GM23248 (cell line): ENCODE data around the gene ZNF33B. TPM values are rescaled to one million over a fixed set of nuclear protein-coding genes. Genes with fewer than 3 reads are reported as not detected.

ENCODE experiments used
- DNase-seq: peaks from one replicate; pipeline ENCODE4 v3.0.0-alpha.2; 2015
- H2AFZ ChIP-seq: fragments of 200-600 bp; sonication (generic); 2 replicates; pipeline ENCODE4 v1.6.1; 2016; ENCODE audit warnings: antibody characterized with exemption
- H3F3A ChIP-seq: fragments of 200-600 bp; sonication (generic); 2 replicates; pipeline ENCODE4 v1.6.1; 2016; ENCODE audit warnings: mild to moderate bottlenecking, antibody characterized with exemption, mixed run types; ENCODE audit not compliant: insufficient read depth
- H3K27ac ChIP-seq: fragments of 200-600 bp; sonication (generic); 2 replicates; pipeline ENCODE4 v1.5.1; 2016; ENCODE audit warnings: mild to moderate bottlenecking
- H3K27me3 ChIP-seq: fragments of 200-600 bp; sonication (generic); replicated peaks from 2 replicates; pipeline ENCODE4 v1.6.1; 2016; ENCODE audit warnings: mild to moderate bottlenecking; ENCODE audit not compliant: insufficient read depth
- H3K36me3 ChIP-seq: fragments of 200-600 bp; sonication (generic); 2 replicates; pipeline ENCODE4 v1.6.1; 2016; ENCODE audit warnings: low read depth, mild to moderate bottlenecking
- H3K4me1 ChIP-seq: fragments of 200-600 bp; sonication (generic); 2 replicates; pipeline ENCODE4 v1.6.1; 2016; ENCODE audit warnings: mild to moderate bottlenecking; ENCODE audit not compliant: insufficient read depth
- H3K4me2 ChIP-seq: fragments of 200-600 bp; sonication (generic); one replicate; pipeline ENCODE4 v1.6.1; 2016; ENCODE audit warnings: mild to moderate bottlenecking; ENCODE audit not compliant: unreplicated experiment
- H3K4me3 ChIP-seq: fragments of 200-600 bp; sonication (generic); 2 replicates; pipeline ENCODE4 v1.5.1; 2016; ENCODE audit warnings: mild to moderate bottlenecking
- H3K79me2 ChIP-seq: fragments of 200-600 bp; sonication (generic); 2 replicates; pipeline ENCODE4 v1.6.1; 2016; ENCODE audit warnings: mild to moderate bottlenecking; ENCODE audit not compliant: insufficient read depth
- H3K9ac ChIP-seq: fragments of 200-600 bp; sonication (generic); 2 replicates; pipeline ENCODE4 v1.6.1; 2016; ENCODE audit warnings: mild to moderate bottlenecking
- H3K9me2 ChIP-seq: fragments of 200-600 bp; sonication (generic); 2 replicates; pipeline ENCODE4 v1.6.1; 2016; ENCODE audit warnings: mixed run types, mild to moderate bottlenecking, moderate library complexity; ENCODE audit not compliant: insufficient read depth
- H3K9me3 ChIP-seq: fragments of 200-600 bp; sonication (generic); one replicate; pipeline ENCODE4 v1.6.1; 2017; ENCODE audit warnings: low read depth
- H4K20me1 ChIP-seq: fragments of 200-600 bp; sonication (generic); 2 replicates; pipeline ENCODE4 v1.6.0; 2016; ENCODE audit not compliant: insufficient read depth
- EZH2 ChIP-seq: fragments of 200-600 bp; sonication (generic); IDR thresholded peaks from 2 replicates; pipeline ENCODE4 v1.6.1; 2018; ENCODE audit warnings: antibody characterized with exemption, mild to moderate bottlenecking; ENCODE audit not compliant: insufficient read depth, poor library complexity, severe bottlenecking
- EZH2phosphoT487 ChIP-seq: fragments of 200-600 bp; sonication (generic); IDR thresholded peaks from 2 replicates; pipeline ENCODE4 v1.6.1; 2018; ENCODE audit warnings: antibody characterized with exemption, moderate library complexity, mild to moderate bottlenecking, low read depth; ENCODE audit not compliant: insufficient read depth
- WGBS, 2 experiments: methylation state at CpG; one replicate each; pipeline ENCODE4 v1.1.6; 2015 to 2017; ENCODE audit warnings: low lambda C conversion rate in 2 of 2, low coverage in 1 of 2; ENCODE audit errors: missing lambda C conversion rate in 2 of 2; 5-methylcytosine and 5-hydroxymethylcytosine counted together
- in situ Hi-C: fragments of 300-500 bp; cut with MboI; formaldehyde crosslinking; loops from 2 replicates; pipeline ENCODE4 v1.15.0; 2020
- polyA plus RNA-seq: library from polyadenylated mRNA; unstranded; fragments of >200 nt; fragmentation: Nextera tagmentation; extraction: Ambion mirVana; gene quantifications from 2 replicates; pipeline ENCODE4 v1.2.1, GENCODE V29; 2016
- total RNA-seq: library from RNA; depleted of rRNA; stranded (reverse); fragments of >200 nt; shearing (Covaris generic); gene quantifications from 2 replicates; pipeline ENCODE4 v1.2.3, GENCODE V29; 2014

The ZNF33B gene
- total and polyA plus RNA-seq, 2 experiments from 2014 or later, result 1.9 to 2.5 TPM

DNA sequence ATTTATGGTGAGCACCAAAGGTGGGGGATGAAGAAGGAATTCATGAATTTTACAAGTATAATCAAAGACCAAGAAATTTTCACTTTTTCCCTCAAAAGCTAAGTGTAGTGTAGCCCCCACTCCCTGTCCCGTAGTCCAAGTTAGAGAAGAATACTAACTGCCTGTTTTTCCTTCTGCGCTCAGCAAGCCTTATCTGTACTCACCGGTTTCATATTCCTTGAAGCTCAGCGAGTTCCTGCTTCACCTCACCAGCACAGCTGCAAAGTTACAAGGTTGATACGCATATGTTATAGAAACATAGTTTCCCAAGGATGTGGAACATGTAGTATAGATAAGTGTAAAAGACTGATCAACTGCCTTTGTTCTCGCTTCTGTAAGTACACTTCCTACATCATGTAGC is 16.0 kb upstream of the ZNF33B start:
- H3K27ac ChIP-seq, result no peak overlapping the region

GRCh38 chr10:42652858-42653257 is 14.5 kb upstream of the ZNF33B start:
- in situ Hi-C loops, result no loop called here
- WGBS, 2 experiments, result 10 to 13% methylated on average over 2 of the region's 2 CpGs
- no peaks in the 10 kb centered on the region for H3F3A ChIP-seq
- no peaks in the 10 kb centered on the region for H4K20me1 ChIP-seq
- no peaks in the 10 kb centered on the region for H3K9me3 ChIP-seq
- no peak overlapping the region for H2AFZ ChIP-seq
- no peaks in the 10 kb centered on the region for H3K79me2 ChIP-seq
- H3K4me3 ChIP-seq, result no peak overlapping the region
- H3K27ac ChIP-seq, result no peak overlapping the region
- no peak overlapping the region for H3K9ac ChIP-seq
- TF ChIP-seq EZH2 (no peak), EZH2phosphoT487 (no peak)
- no peaks in the 10 kb centered on the region for H3K27me3 ChIP-seq
- H3K9me2 ChIP-seq, result no peaks in the 10 kb centered on the region
- no peak overlapping the region for H3K4me2 ChIP-seq
- no peaks in the 10 kb centered on the region for H3K36me3 ChIP-seq
- DNase-seq, result no peak
- no peaks in the 10 kb centered on the region for H3K4me1 ChIP-seq

More for the DNA sequence above, 16.0 kb upstream of the ZNF33B start:
- H3K9me3 ChIP-seq, result no peaks in the 10 kb centered on the region
- in situ Hi-C loops, result no loop called here
- WGBS, 2 experiments, result 58 to 63% methylated on average over 6 of the region's 6 CpGs
- DNase-seq, result no peak
- H3F3A ChIP-seq, result no peaks in the 10 kb centered on the region
- no peak overlapping the region for H3K4me3 ChIP-seq
- H4K20me1 ChIP-seq, result no peaks in the 10 kb centered on the region
- no peak overlapping the region for H3K4me2 ChIP-seq
- H3K9me2 ChIP-seq, result no peaks in the 10 kb centered on the region
- H3K36me3 ChIP-seq, result no peaks in the 10 kb centered on the region
- TF ChIP-seq EZH2phosphoT487 (no peak), EZH2 (no peak)
- no peaks in the 10 kb centered on the region for H3K79me2 ChIP-seq
- H3K27me3 ChIP-seq, result no peaks in the 10 kb centered on the region
- H3K9ac ChIP-seq, result no peak overlapping the region
- no peaks in the 10 kb centered on the region for H3K4me1 ChIP-seq
- H2AFZ ChIP-seq, result no peak overlapping the region; the same call in 1 of the 2 replicates

DNA sequence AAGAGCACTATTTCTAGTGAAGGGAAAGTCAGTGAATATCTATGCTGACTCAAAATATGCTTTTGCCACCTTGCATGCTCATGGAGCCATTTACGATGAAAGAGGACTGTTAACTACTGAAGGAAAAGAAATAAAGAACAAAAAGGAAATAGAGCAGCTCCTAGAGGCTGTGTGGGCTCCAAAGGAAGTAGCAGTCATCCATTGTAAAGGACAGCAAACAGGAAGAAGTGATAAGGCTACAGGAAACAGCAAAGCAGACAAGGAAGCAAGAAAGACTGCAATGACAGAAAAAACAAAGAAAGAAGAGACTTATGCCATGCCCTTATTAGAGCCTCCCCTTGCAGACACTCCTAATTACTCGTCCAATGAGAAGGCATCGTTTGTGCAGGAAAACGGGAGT is 12.0 kb upstream of the ZNF33B start:
- no peaks in the 10 kb centered on the region for H4K20me1 ChIP-seq
- no peaks in the 10 kb centered on the region for H3K9me2 ChIP-seq
- no peaks in the 10 kb centered on the region for H3K36me3 ChIP-seq
- no peak overlapping the region for H3K4me3 ChIP-seq
- no peaks in the 10 kb centered on the region for H3K27me3 ChIP-seq
- no peaks in the 10 kb centered on the region for H3K79me2 ChIP-seq
- H3K27ac ChIP-seq, result no peak overlapping the region
- in situ Hi-C loops, result no loop called here
- DNase-seq, result no peak
- TF ChIP-seq EZH2 (no peak), EZH2phosphoT487 (no peak)
- no peaks in the 10 kb centered on the region for H3K9me3 ChIP-seq
- H3K4me1 ChIP-seq, result no peaks in the 10 kb centered on the region
- H3F3A ChIP-seq, result no peaks in the 10 kb centered on the region
- no peak overlapping the region for H3K4me2 ChIP-seq
- no peak overlapping the region for H2AFZ ChIP-seq
- H3K9ac ChIP-seq, result no peak overlapping the region
- WGBS, 2 experiments, result 41 to 50% methylated on average over 4 of the region's 4 CpGs

- Histone ChIP-seq H3K79me2 (no peaks in the 10 kb centered on the region), H3K9me3 (no peaks in the 10 kb centered on the region), H3K36me3 (no peaks in the 10 kb centered on the region), H3K9me2 (no peaks in the 10 kb centered on the region), H2AFZ (no peak overlapping the region), H3K4me2 (no peak overlapping the region), H4K20me1 (no peaks in the 10 kb centered on the region), H3K4me3 (no peak overlapping the region), H3K4me1 (no peaks in the 10 kb centered on the region), H3K27ac (no peak overlapping the region), H3K9ac (no peak overlapping the region), H3F3A (no peaks in the 10 kb centered on the region), H3K27me3 (no peaks in the 10 kb centered on the region)
- TF ChIP-seq EZH2 (no peak), EZH2phosphoT487 (no peak)
- in situ Hi-C loops, result no loop called here
- no peak for DNase-seq
- WGBS, 2 experiments, result 8 to 13% methylated on average over 2 of the region's 2 CpGs
Observed at GRCh38 chr10:42648512-42648911, 10.1 kb upstream of the ZNF33B start.
